ENCODE measurements around the gene CLNK. TPM values are rescaled to one million over a fixed set of nuclear protein-coding genes. Genes with fewer than 3 reads are reported as not detected.

The CLNK gene
- total RNA-seq, 2 experiments from 2014 or later = 2.0 TPM; not detected in 1

DNA sequence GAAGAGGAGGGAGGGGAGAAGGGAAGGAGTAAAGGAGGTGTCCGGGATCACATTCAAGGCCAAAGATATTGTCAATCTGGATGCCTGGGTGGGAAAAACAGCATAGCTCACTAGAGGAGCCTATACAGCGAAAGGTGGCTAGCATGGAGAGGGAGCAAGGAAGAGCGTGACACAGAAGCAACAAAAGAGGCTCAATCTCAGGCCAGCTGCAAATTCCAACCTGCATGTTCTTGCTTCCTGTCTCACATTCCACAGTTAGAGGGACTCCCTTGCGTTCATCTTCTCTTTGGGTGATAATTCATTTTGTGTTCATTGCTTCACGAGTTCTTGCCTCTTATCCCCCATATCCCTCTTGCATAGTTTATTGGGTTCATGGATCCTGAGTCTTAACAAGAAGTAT lies 3.0 kb upstream of the CLNK start:
- DNase-seq (ENCODE audit: low spot score) = no peak
- H3K79me2 ChIP-seq (ENCODE audit: insufficient read depth, low read depth, low read length) = no peaks in the 10 kb centered on the region
- no peak overlapping the region for H2AFZ ChIP-seq (ENCODE audit: low read length)
- peaks cover 24% of the 10 kb centered on the region for H3K4me1 ChIP-seq (ENCODE audit: insufficient read depth, low read length, poor library complexity, severe bottlenecking)
- H3K9me3 ChIP-seq (ENCODE audit: low read length) = no peaks in the 10 kb centered on the region
- POLR2A ChIA-PET = no interaction called here
- H3K4me2 ChIP-seq (ENCODE audit: low read length) = no peak overlapping the region
- H3K4me3 ChIP-seq (ENCODE audit: low read depth, low read length, poor library complexity, severe bottlenecking) = no peak overlapping the region
- H3K36me3 ChIP-seq (ENCODE audit: insufficient read depth, low read length) = no peaks in the 10 kb centered on the region
- intact Hi-C loops (cut with micrococcal nuclease; ENCODE audit: unreplicated experiment) = no loop called here
- TF ChIP-seq, protein P1, sequence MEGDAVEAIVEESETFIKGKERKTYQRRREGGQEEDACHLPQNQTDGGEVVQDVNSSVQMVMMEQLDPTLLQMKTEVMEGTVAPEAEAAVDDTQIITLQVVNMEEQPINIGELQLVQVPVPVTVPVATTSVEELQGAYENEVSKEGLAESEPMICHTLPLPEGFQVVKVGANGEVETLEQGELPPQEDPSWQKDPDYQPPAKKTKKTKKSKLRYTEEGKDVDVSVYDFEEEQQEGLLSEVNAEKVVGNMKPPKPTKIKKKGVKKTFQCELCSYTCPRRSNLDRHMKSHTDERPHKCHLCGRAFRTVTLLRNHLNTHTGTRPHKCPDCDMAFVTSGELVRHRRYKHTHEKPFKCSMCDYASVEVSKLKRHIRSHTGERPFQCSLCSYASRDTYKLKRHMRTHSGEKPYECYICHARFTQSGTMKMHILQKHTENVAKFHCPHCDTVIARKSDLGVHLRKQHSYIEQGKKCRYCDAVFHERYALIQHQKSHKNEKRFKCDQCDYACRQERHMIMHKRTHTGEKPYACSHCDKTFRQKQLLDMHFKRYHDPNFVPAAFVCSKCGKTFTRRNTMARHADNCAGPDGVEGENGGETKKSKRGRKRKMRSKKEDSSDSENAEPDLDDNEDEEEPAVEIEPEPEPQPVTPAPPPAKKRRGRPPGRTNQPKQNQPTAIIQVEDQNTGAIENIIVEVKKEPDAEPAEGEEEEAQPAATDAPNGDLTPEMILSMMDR (conservative IDR thresholded peaks at IDR 0.05; ENCODE audit: low read length) = no peak
- TF ChIP-seq EZH2phosphoT487 (IDR thresholded peaks at IDR 0.05; ENCODE audit: borderline replicate concordance, low read depth, low read length) = no peak
- BruUV-seq (replicated peaks) = no TSS peak
- no peaks in the 10 kb centered on the region for H3K9me2 ChIP-seq (ENCODE audit: insufficient read depth, low read length)
- H4K20me1 ChIP-seq (ENCODE audit: insufficient read depth, low read length) = no peaks in the 10 kb centered on the region
- no peak overlapping the region for H3K27ac ChIP-seq (ENCODE audit: low read depth, low read length, poor library complexity, severe bottlenecking)
- CTCF ChIA-PET (ENCODE audit: unreplicated experiment) = no interaction called here

DNA sequence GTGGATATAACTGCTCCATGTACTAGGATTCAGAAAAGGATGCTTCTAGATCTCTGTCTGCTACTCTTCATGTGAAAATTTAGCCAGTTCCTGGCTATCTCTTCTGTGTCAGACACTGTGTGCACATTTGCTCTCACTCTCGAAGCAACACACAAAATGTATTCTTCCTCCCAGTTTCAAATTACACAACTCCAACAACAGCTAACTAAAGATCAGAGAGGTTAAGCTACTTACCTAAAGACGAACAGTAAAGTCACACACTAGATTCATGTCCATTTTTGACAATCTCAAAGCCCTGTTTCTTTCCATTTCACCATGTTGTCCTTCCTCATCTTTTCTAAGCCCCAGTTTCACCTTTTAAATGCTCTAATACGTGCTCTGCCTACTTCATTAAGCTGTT lies 2.2 kb downstream of the CLNK start:
- BruUV-seq (replicated peaks) = no TSS peak
- no peak for DNase-seq (ENCODE audit: low spot score)
- intact Hi-C loops (cut with micrococcal nuclease; ENCODE audit: unreplicated experiment) = no loop called here
- Histone ChIP-seq H3K4me1 (ENCODE audit: insufficient read depth, low read length, poor library complexity, severe bottlenecking) (peaks cover 10% of the 10 kb centered on the region), H3K79me2 (ENCODE audit: insufficient read depth, low read depth, low read length) (no peaks in the 10 kb centered on the region), H4K20me1 (ENCODE audit: insufficient read depth, low read length) (no peaks in the 10 kb centered on the region), H3K9me2 (ENCODE audit: insufficient read depth, low read length) (no peaks in the 10 kb centered on the region), H3K4me3 (ENCODE audit: low read depth, low read length, poor library complexity, severe bottlenecking) (no peak overlapping the region), H2AFZ (ENCODE audit: low read length) (no peak overlapping the region; the same call in 1 of the 2 replicates), H3K9me3 (ENCODE audit: low read length) (peaks cover 3% of the 10 kb centered on the region; the same call in 1 of the 2 replicates), H3K27ac (ENCODE audit: low read depth, low read length, poor library complexity, severe bottlenecking) (no peak overlapping the region), H3K4me2 (ENCODE audit: low read length) (no peak overlapping the region), H3K36me3 (ENCODE audit: insufficient read depth, low read length) (no peaks in the 10 kb centered on the region)
- CTCF ChIA-PET (ENCODE audit: unreplicated experiment) = no interaction called here
- POLR2A ChIA-PET = interaction anchor here (1.1 to 2.3 kb wide), 2 partner anchors 11 kb away, joined by 3 to 7 read pairs; no protein-coding TSS in a partner anchor
- no peak for TF ChIP-seq EZH2phosphoT487 (IDR thresholded peaks at IDR 0.05; ENCODE audit: borderline replicate concordance, low read depth, low read length)
- TF ChIP-seq, protein P1 (conservative IDR thresholded peaks at IDR 0.05; ENCODE audit: low read length) = no peak

DNA sequence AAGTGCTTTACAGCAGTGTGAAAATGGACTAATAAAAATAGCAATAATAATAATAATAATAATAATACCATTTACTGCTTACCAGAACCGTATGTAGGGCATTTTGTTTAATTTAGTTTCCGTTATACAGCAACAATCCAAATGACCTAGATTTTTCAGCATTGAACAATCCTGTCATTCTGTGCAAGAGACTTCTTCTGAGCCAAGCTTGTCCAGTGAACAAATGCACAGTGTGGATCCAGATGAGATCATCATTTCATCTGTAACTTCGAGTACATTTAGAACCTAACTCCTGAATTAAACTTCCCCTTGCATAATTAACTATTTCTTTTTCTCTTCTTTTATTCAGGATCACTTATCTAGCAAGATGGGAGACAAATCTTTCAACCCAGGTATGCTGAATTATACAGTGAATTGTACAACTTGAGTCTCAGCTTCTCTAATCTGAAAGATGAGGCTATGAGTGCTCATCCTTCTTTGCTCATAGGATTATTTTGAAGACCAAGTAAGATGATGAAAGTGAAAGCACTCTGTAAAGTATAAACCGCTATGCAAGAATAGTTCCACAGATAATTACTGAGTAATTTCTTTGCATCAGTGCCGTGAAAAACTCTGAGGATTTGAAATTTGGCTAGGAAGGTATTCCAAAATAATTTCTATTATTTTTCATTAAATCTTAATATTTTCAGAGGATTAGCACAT lies 6.6 kb downstream of the CLNK start:
- ChIA-PET CTCF (ENCODE audit: unreplicated experiment) (no interaction called here), POLR2A (interaction anchor here (0.7 kb wide), 1 partner anchor 9 kb away, joined by 3 read pairs; no protein-coding TSS in a partner anchor)
- Histone ChIP-seq H3K4me1 (ENCODE audit: insufficient read depth, low read length, poor library complexity, severe bottlenecking) (no peaks in the 10 kb centered on the region), H3K27ac (ENCODE audit: low read depth, low read length, poor library complexity, severe bottlenecking) (no peak overlapping the region), H3K9me2 (ENCODE audit: insufficient read depth, low read length) (no peaks in the 10 kb centered on the region), H2AFZ (ENCODE audit: low read length) (no peak overlapping the region), H3K4me3 (ENCODE audit: low read depth, low read length, poor library complexity, severe bottlenecking) (no peak overlapping the region), H3K9me3 (ENCODE audit: low read length) (peaks cover 3% of the 10 kb centered on the region; the same call in 1 of the 2 replicates), H3K79me2 (ENCODE audit: insufficient read depth, low read depth, low read length) (no peaks in the 10 kb centered on the region), H3K36me3 (ENCODE audit: insufficient read depth, low read length) (no peaks in the 10 kb centered on the region), H4K20me1 (ENCODE audit: insufficient read depth, low read length) (no peaks in the 10 kb centered on the region), H3K4me2 (ENCODE audit: low read length) (no peak overlapping the region)
- intact Hi-C loops (cut with micrococcal nuclease; ENCODE audit: unreplicated experiment) = no loop called here
- no peak for DNase-seq (ENCODE audit: low spot score)
- TF ChIP-seq EZH2phosphoT487 (IDR thresholded peaks at IDR 0.05; ENCODE audit: borderline replicate concordance, low read depth, low read length) = no peak
- TF ChIP-seq, protein P1 (conservative IDR thresholded peaks at IDR 0.05; ENCODE audit: low read length) = no peak
- BruUV-seq (replicated peaks) = no TSS peak

All from OCI-LY7 (cell line).